SIG-M5 (cell line): ENCODE measurements around the gene CREM.

Experiments used
- DNase-seq: peaks from one replicate; lab custom pipeline; 2025; lab: John Stamatoyannopoulos, UW

Gene CREM

DNA sequence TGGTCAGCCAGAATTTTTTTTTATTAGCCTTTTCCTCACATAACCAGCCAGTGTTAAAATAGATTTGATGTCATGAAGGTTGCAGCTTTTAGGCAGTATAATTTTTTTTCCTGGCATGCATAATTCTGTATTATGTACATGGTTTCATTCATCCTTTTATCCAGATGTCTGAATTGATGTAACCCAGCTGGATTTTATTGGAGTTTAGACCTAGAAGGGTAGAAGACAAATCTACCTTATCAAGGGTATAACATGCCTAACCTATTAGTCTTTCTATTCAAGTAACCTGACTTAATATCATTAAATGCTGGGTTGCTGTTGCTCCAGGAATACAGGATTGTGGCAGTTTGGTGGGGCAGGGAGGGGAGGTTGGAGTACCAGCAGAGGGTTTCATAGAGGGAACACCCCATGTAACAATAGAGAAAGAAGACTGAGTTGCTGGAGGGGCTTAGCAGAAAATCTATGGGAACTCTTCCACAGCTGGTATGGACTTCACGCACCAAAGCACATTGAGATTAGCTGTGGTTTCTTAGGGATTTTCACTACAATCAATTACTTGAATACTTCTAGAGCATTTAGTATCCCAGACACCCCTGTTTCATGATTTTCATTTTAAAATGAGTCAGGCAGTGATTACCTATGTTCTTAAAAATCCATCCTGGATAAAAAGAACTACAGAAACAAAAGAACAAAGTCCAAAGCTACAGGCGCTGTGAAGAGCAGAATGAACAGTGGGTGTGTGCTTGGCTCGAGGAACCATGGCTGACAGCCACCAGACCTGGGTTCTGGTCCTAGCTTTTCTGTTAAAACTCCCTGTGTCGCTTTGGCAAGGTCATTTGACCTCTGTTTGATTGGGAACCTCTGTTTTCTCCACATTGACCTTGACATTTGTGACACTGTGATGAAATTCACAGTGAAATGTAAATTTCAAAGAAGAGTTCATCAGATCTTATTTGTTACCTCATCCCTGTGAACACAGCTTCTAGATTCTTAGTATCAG is 93.5 kb downstream of the CREM start:
- no peak for DNase-seq

DNA sequence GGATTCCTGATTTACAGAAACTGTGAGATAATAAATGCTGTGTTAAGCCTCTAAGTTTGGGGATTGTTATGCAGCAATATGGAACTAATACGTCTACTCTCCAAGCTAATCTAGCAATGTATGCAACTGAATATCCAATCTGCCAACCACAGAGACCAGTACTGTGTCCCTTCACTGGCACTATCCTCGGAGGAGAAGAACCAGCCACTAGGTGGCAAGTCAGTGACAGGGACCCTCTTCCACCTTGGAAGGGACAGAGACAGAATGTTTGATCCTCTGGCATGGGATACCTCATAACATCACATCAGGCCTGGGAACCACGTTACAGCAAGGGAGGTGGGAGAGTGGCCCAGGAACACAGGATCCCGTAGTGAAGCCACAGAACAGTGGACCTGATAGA is 96.4 kb downstream of the CREM start:
- no peak for DNase-seq

DNA sequence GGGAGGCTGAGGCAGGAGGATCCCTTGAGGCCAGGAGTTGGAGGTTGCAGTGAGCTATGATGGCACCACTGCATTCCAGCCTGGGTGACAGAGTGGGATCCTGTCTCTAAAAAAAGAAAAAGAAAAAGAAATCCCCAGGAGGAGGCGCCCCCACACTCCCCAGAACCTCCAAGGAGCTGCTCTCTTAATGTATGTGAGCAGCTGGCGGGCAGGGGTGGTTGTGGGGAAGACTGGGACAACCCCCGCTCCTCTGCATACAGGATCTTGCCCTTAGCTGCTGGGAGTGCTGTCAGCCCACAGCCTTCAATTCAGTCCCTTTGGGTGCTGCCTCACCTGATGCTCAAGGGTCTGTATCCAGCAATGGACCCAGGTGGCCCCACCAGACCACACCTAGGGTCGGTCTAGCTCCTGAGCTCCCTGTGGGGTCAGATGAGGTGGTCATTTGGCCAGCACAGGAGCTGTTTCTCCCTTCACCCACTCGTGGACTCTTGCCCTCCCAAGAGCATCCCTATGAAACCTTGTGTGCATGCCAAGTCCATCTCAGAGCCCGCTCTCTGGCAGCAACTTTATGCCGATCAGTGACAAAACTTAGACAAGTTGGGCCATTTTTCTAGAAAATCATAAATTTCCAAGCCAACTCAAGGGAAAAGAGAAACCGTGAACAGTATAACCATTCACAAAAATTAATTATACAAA is 97.5 kb downstream of the CREM start:
- DNase-seq: no peak

DNA sequence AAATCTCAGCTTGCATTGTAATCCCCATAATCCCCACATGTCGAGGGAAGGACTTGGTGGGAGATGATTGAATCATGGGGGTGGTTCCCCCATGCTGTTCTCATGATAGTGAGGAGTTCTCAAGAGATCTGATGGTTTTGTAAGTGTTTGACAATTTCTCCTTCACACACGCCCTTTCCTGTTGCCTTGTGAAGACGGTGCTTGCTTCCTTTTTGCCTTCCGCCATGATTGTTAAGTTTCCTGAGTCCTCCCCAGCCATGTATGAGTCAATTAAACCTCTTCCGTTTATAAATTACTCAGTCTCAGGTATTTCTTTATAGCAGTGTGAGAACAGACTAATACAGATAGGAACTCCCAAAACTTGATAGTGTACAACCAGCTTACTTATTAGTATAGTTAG is 98.6 kb downstream of the CREM start:
- no peak for DNase-seq

DNA sequence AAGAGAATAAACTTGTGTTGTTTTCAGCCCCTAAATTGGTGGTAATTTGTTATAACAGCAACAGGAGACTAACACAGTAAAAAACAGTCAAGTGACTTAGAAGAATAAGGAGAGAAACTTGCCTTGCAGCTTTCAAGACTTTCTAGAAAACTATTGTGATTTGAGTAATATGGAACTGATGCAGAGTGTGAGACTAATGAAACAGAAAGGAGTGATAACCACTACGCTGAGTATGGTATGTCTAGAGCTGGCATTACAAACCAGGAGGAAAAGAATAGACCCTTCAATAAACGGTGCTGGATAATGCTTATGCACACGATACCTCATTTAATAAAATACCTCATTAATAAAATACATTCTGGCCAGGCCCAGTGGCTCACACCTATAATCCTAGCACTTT is 99.9 kb downstream of the CREM start:
- no peak for DNase-seq

DNA sequence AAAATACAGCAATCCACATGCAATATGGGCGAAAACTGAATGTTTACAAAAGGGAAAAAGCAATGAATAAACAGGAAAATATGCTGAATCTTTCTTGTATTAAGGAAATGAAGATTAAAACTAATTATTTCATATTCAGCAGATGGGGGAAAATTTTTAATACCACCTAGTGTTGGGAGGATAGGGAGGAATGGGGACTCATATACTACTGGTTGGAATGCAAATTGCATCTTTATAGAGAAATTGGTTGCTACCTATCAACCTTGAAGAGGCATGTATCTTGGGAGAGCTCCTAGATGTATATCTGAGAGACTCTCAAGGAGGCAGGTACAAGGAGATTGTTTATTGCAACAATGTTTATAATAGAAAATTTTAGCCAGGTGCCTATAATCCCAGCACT is 101.4 kb downstream of the CREM start:
- no peak for DNase-seq

DNA sequence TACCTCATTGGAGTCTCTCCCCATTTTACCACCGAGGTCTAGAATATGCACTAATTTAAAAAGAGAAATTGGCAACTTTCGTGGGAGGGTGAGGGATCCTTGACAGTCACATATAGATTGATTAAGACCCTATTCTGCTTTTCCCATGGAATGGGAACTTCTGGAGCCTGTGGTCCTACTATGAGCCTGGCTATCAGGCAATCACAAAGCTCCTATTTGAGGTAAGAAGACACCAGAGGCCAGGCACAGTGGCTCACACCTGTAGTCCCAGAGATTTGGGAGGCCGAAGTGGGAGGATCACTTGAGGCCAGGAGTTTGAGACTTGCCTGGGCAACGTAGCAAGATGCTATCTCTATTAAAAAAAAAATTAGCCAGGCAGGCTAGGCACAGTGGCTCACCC is 105.0 kb downstream of the CREM start:
- no peak for DNase-seq

DNA sequence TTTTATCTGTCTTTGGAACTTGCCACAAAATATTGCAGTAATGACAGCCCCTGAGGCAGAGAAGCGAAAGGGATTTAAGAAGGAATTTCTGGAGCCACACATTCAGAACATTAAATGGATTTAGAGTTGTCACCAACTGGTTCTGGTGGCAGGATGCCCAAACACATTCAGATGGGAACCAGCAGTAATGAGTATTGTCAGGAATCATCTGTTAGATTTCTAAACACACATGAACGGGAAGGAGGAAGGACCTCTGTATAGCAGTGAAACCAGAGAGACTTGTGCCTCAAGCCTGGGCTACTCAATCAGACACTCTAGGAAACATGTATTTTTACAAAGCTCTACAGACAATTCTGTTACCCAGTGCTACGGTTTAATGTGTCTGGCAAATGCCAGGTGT is 105.9 kb downstream of the CREM start:
- no peak for DNase-seq

DNA sequence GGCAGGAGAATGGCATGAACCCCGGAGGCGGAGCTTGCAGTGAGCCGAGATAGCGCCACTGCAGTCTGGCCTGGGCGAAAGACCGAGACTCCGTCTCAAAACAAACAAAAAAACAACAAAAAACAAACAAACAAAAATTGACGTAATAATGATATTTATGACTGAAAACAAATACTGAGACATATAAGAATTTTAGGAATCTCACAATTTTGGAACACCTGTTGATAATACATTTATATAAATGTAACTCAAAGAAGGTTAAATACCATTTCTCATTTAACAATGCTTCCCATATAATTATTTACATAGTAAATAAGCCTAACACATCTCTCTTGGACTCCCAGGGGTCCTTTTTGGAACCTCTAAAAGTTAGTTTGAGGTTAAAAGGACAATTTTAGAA is 107.4 kb downstream of the CREM start:
- no peak for DNase-seq

DNA sequence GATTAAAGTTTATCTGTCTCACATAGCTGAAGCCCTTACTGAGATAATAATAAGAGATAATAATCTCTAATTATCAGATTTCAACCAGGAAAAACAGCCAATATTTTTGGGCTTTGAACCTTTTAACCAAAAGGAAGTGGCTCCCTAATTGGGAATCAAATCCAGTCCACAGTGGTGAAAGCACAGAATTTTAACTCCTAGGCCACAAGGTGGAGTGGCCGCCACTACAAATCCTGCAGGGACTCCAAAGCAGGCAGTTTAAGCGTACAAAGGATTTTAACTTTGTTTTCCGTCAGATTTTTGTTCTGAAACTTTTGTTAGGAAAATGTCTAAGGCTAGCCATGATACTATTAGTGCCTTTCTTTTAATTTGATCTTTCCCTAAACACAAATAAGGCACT is 110.1 kb downstream of the CREM start:
- no peak for DNase-seq

DNA sequence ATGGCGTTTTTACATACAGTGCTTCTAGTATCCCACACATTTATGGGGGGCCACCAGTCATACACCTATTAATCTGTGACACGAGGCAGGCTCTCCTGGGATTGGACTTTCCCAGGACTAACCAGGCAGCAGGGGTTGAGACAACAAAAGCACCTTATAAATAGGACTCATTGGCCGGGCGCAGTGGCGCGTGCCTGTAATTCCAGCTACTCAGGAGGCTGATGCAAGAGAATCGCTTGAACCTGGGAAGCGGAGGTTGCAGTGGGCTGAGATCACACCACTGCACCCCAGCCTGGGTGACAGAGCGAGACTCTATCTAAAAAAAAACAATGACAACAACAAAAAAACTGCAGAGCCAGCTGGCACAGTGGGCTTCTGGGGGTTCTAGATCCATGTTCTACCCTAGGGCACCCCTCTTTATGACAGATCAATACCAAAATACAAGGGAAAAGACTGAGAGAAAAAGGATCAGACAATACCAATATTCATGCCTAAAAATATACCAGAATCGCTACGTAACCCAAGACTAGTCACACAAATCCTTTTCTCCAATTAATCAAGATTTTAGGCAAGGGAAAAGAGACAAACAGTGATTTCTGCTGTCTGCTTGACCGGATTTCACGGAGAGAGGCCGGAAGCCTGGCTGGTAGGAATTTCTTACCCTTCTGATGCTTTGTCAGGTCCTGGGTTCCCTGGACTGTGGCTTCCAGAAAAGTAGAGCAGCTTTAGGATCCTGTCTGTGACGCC is 111.3 kb downstream of the CREM start:
- DNase-seq: no peak

DNA sequence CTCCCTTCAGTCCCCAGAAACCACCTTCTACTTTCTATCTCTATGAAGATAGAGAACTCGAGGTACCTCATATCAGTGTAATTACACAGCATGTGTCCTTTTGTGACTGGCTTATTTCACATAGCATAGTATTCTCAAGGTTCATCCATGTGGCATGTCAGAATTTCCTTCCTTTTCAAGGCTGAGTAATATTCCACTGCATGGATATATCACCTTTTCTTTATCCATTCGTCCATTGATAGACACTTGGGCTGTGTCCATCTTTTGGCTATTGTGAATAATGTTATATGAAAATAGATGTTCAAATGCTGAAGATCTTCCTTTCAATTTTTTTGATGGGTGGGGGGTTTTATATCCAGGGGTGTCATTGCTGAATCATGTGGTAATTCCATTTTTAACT is 117.9 kb downstream of the CREM start:
- DNase-seq: no peak

DNA sequence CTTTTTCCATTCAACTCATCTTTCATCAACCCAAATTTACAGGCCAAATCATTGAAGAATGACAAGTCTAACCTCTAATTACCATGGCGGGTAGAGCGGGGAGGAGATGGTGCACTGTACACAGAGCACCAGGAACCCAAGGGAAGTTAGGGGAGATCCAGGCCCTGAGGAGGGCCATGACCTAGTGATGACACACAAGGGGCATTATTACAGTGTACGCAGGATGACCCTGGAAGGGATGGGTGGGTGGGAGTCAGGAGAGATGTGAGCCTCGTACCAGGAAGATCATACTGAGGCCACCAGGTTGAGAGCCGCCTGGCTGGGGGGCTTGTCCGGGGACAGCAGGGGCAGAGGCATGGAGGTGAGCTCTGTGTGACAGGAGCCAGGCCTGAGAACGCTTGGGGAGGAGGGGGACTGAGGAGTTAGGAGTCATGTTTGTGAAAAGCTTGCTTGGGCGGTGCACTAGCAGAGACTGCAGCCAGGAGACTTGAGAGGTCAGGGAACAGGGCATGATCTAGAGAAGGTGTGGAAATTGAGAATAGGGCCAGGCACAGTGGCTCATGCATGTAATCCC is 120.2 kb downstream of the CREM start:
- DNase-seq: no peak

DNA sequence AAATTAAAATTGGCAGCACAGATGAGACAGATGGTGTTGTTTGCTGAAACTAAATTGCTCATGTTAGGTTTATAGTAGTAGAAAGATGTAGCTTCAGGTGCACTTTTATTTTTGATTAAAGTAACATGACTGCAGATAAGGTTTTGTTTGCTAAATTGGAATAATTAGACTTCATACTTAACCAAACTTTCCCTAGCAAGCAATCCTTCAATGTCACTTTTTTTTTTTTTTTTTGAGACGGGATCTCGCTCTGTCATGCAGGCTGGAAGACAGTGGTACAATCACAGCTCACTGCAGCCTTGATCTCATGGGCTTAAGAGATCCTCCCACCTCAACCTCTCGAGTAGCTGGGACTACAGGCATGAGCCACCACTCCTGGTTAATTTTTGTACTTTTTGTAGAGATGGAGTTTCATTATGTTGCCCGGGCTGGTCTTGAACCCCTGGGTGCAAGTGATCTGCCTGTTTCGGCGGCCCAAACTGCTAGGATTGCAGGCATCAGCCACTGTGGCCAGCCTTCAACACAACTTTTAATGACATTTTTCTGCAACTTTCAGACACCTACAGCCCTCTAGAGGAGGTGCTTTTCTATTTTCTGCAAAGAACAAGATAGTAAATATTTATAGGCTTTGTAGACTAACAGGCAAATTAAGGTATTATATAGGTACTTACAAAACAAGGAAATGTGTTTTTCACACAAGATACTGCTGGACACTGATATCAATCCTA is 124.9 kb downstream of the CREM start:
- DNase-seq: no peak

DNA sequence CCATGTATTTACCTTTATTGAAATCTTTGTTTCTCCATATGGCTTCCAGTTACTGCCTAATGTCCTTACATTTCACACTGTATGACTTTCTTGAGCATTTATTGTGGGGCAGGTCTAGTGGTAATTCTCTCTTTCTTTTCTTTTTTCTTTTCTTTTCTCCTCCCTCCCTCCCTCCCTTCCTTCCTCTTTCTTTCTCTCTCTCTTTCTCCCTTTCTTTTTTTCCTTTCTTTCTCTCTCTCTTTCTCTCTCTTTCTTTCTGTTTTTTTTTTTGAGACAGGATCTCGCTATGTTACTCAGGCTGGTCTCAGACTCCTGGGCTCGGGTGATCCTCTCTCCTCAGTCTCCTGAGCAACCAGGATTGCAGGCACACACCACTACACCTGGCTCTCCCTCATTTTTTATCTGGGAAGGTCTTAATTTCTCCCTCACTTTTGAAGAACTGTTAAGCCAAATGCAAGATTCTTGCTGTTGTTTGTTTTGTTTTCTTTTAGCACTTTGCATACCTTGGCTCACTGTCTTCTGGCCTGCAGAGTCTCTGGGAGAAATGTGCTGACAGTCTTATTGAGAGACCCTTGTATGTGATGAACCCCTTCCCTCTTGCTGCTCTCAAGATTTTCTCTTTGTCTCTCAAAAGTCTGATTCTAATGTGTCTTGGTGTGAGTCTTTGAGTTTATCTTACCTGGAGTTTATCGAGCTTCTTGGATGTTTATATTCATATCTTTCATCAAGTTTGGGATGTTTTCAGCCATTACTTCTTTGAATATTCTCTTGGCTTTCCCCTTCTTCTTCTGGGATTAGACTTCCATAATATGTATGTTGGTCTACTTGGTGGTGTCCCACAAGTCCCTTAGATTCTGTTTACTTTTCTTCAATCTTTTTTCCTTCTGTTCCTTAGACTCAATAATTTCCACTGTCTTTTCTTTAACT is 130.7 kb downstream of the CREM start:
- DNase-seq: no peak

DNA sequence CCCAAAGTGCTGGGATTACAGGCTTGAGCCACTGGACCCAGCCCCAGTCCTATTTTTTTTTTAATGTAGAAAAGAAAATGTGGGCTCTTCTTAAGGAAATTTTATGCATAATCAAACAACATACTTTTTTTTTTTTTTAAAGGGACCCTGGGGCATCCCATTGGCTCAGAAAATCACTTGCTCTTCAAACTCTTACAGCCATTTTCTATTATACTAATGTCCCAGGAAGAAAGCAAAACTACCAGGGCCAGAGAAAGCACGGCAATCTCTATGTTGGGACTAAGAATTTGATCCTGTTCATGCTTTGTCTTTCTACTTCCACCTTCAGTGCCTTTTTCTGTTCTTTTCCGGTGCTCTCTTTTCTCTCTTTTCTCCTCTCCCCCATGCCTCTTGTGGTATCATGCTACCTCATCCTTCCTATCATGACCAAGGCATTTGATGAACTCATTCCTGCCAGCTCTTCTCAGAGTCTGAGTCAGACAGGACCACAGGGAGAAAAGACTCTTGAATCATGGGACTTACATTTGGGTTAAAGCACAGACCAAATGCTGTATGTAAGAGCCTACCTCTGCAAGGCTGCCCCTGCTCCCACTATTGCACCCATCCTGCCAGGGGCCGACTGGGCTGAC is 133.2 kb downstream of the CREM start:
- DNase-seq: no peak

DNA sequence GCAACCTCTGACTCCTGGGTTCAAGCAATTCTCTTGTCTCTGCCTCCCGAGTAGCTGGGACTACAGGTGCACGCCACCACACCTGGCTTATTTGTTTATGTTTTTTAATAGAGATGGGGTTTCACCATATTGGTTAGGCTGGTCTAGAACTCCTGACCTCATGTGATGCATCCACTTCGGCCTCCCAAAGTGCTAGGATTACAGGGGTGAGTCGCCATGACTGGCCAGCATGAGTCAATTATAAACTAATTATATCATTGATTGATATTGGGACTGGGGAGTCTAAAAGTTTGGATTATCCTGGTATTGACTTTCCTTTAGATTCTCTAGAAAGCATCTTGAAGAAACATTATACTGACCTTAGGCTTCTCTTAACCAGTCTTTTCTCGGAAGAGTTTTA is 135.8 kb downstream of the CREM start:
- no peak for DNase-seq
